H9 (cell line): Measurements from ENCODE around the gene FBXL15. TPM values are rescaled to one million over a fixed set of nuclear protein-coding genes. Genes with fewer than 3 reads are reported as not detected.

Experiments
- DNase-seq: peaks from one replicate; pipeline ENCODE4 v3.0.0-alpha.2; 2017
- H2AFZ ChIP-seq: one replicate; pipeline ENCODE4 v1.6.1; 2013; ENCODE audit warnings: mild to moderate bottlenecking, low read length, control low read depth, moderate library complexity
- H2AK5ac ChIP-seq: 2 replicates; pipeline ENCODE4 v1.6.1; 2013; ENCODE audit warnings: low read length, control low read depth, mixed read lengths; ENCODE audit not compliant: insufficient read length
- H2BK120ac ChIP-seq: one replicate; pipeline ENCODE4 v1.6.1; 2013; ENCODE audit warnings: low read depth, mild to moderate bottlenecking, low read length, control low read depth, inconsistent platforms; ENCODE audit not compliant: poor library complexity, severe bottlenecking
- H2BK12ac ChIP-seq: 2 replicates; pipeline ENCODE4 v1.6.1; 2013; ENCODE audit warnings: low read length, control low read depth, mixed read lengths, low read depth; ENCODE audit not compliant: insufficient read length
- H2BK15ac ChIP-seq: 2 replicates; pipeline ENCODE4 v1.6.1; 2013; ENCODE audit warnings: low read depth, low read length, control low read depth
- H2BK20ac ChIP-seq: one replicate; pipeline ENCODE4 v1.6.1; 2013; ENCODE audit warnings: low read depth, mild to moderate bottlenecking, low read length, control low read depth, inconsistent platforms; ENCODE audit not compliant: poor library complexity, severe bottlenecking
- H2BK5ac ChIP-seq: 2 replicates; pipeline ENCODE4 v1.6.1; 2013; ENCODE audit warnings: low read length, control low read depth, mixed read lengths; ENCODE audit not compliant: insufficient read length
- H3K14ac ChIP-seq: 2 replicates; pipeline ENCODE4 v1.6.1; 2013; ENCODE audit warnings: low read length, control low read depth; ENCODE audit not compliant: insufficient read depth
- H3K18ac ChIP-seq: 2 replicates; pipeline ENCODE4 v1.6.1; 2013; ENCODE audit warnings: low read depth, mild to moderate bottlenecking, mixed read lengths, low read length, control low read depth; ENCODE audit not compliant: insufficient read length
- H3K23ac ChIP-seq: 2 replicates; pipeline ENCODE4 v1.6.1; 2013; ENCODE audit warnings: low read length, control low read depth, mixed read lengths, low read depth; ENCODE audit not compliant: insufficient read length
- H3K23me2 ChIP-seq: 2 replicates; pipeline ENCODE4 v1.6.1; 2013; ENCODE audit warnings: low read depth, mild to moderate bottlenecking, mixed read lengths, low read length, control low read depth; ENCODE audit not compliant: insufficient read length, poor library complexity, severe bottlenecking
- H3K27ac ChIP-seq: 2 replicates; pipeline ENCODE4 v1.5.1; 2013; ENCODE audit warnings: low read length, control low read depth, mixed read lengths, low read depth; ENCODE audit not compliant: insufficient read length
- H3K27me3 ChIP-seq: 2 replicates; pipeline ENCODE4 v1.6.1; 2013; ENCODE audit warnings: low read length, control low read depth, inconsistent platforms; ENCODE audit not compliant: insufficient read depth
- H3K4ac ChIP-seq: 2 replicates; pipeline ENCODE4 v1.6.1; 2013; ENCODE audit warnings: low read depth, mild to moderate bottlenecking, control low read depth, inconsistent platforms, low read length, moderate library complexity
- H3K4me1 ChIP-seq: 2 replicates; pipeline ENCODE4 v1.6.1; 2013; ENCODE audit warnings: low read length, control low read depth, inconsistent platforms; ENCODE audit not compliant: insufficient read depth
- H3K4me2 ChIP-seq: 2 replicates; pipeline ENCODE4 v1.6.1; 2013; ENCODE audit warnings: low read length, control low read depth, mixed read lengths; ENCODE audit not compliant: insufficient read length, insufficient read depth
- H3K56ac ChIP-seq: 2 replicates; pipeline ENCODE4 v1.6.1; 2013; ENCODE audit warnings: low read depth, mild to moderate bottlenecking, mixed read lengths, low read length, control low read depth; ENCODE audit not compliant: insufficient read length
- H3K79me1 ChIP-seq: 2 replicates; pipeline ENCODE4 v1.6.1; 2013; ENCODE audit warnings: low read depth, mild to moderate bottlenecking, moderate library complexity, low read length, control low read depth, inconsistent platforms; ENCODE audit not compliant: insufficient read depth, poor library complexity, severe bottlenecking
- H3K79me2 ChIP-seq: 2 replicates; pipeline ENCODE4 v1.6.1; 2013; ENCODE audit warnings: low read length, control low read depth, inconsistent platforms; ENCODE audit not compliant: insufficient read depth
- H3K9ac ChIP-seq: 2 replicates; pipeline ENCODE4 v1.6.1; 2013; ENCODE audit warnings: low read length, control low read depth, mixed read lengths; ENCODE audit not compliant: insufficient read length; ENCODE audit errors: extremely low read depth
- H3K9me3 ChIP-seq: one replicate; pipeline ENCODE4 v1.6.1; 2013; ENCODE audit warnings: low read depth, low read length, inconsistent platforms; ENCODE audit not compliant: control insufficient read depth
- H3T11ph ChIP-seq: one replicate; pipeline ENCODE4 v1.6.1; 2013; ENCODE audit warnings: mild to moderate bottlenecking, low read length, control low read depth, inconsistent platforms
- H4K20me1 ChIP-seq: one replicate; pipeline ENCODE4 v1.6.1; 2013; ENCODE audit not compliant: control insufficient read depth, insufficient read length, insufficient read depth
- H4K5ac ChIP-seq: 2 replicates; pipeline ENCODE4 v1.6.1; 2013; ENCODE audit warnings: low read depth, mild to moderate bottlenecking, mixed read lengths, low read length, control low read depth; ENCODE audit not compliant: insufficient read length
- H4K8ac ChIP-seq: replicated peaks from 2 replicates; pipeline ENCODE4 v1.6.1; 2013; ENCODE audit warnings: low read length, control low read depth, mixed read lengths, low read depth; ENCODE audit not compliant: insufficient read length
- H4K91ac ChIP-seq: 2 replicates; pipeline ENCODE4 v1.6.1; 2013; ENCODE audit warnings: low read depth, mild to moderate bottlenecking, moderate library complexity, mixed read lengths, low read length, control low read depth; ENCODE audit not compliant: insufficient read length
- H3K27ac Mint-ChIP-seq, 3 experiments: 2 replicates in 2 of 3; 3 replicates in 1 of 3; pipeline ENCODE4 v1.8.0; 2020 to 2021; ENCODE audit warnings: mixed read lengths in 3 of 3, mild to moderate bottlenecking in 1 of 3, moderate library complexity in 1 of 3
- H3K27me3 Mint-ChIP-seq: 2 replicates; pipeline ENCODE4 v1.8.0; 2021; ENCODE audit warnings: low read depth, mild to moderate bottlenecking, moderate library complexity, mixed read lengths
- H3K36me3 Mint-ChIP-seq, 3 experiments: 2 replicates in 2 of 3; 3 replicates in 1 of 3; pipeline ENCODE4 v1.8.0; 2020 to 2021; ENCODE audit warnings: low read depth in 3 of 3, mixed read lengths in 3 of 3; ENCODE audit not compliant: insufficient read depth in 1 of 3
- H3K4me1 Mint-ChIP-seq, 2 experiments: 2 replicates each; pipeline ENCODE4 v1.8.0; 2020; ENCODE audit warnings: mixed read lengths in 2 of 2
- H3K4me3 Mint-ChIP-seq, 2 experiments: 2 replicates in 1 of 2; 3 replicates in 1 of 2; pipeline ENCODE4 v1.8.0; 2020 to 2021; ENCODE audit warnings: mild to moderate bottlenecking in 2 of 2, mixed read lengths in 2 of 2, moderate library complexity in 1 of 2
- H3K9me3 Mint-ChIP-seq, 2 experiments: 2 replicates in 1 of 2; 3 replicates in 1 of 2; pipeline ENCODE4 v1.8.0; 2020; ENCODE audit warnings: mild to moderate bottlenecking in 2 of 2, mixed read lengths in 2 of 2, moderate library complexity in 1 of 2
- CTCF ChIP-seq: fragments of 200-600 bp; sonication (generic); conservative IDR thresholded peaks from 3 replicates; pipeline ENCODE4 v1.8.0; 2021; ENCODE audit warnings: antibody characterized with exemption, mild to moderate bottlenecking
- WGBS: extraction: QIAGEN DNeasy Blood & Tissue Kit; methylation state at CpG from one replicate; pipeline ENCODE4 v1.1.7; 2013; ENCODE audit warnings: missing lambda C conversion rate, low lambda C conversion rate, mixed read lengths; ENCODE audit not compliant: insufficient read length; ENCODE audit errors: extremely low coverage; 5-methylcytosine and 5-hydroxymethylcytosine counted together
- total RNA-seq: library from RNA; stranded (reverse); gene quantifications from 2 replicates; pipeline ENCODE4 v1.2.1, GENCODE V29; 2021

FBXL15 gene
- total RNA-seq, 1 experiment from 2014 or later = 9.1 TPM

DNA sequence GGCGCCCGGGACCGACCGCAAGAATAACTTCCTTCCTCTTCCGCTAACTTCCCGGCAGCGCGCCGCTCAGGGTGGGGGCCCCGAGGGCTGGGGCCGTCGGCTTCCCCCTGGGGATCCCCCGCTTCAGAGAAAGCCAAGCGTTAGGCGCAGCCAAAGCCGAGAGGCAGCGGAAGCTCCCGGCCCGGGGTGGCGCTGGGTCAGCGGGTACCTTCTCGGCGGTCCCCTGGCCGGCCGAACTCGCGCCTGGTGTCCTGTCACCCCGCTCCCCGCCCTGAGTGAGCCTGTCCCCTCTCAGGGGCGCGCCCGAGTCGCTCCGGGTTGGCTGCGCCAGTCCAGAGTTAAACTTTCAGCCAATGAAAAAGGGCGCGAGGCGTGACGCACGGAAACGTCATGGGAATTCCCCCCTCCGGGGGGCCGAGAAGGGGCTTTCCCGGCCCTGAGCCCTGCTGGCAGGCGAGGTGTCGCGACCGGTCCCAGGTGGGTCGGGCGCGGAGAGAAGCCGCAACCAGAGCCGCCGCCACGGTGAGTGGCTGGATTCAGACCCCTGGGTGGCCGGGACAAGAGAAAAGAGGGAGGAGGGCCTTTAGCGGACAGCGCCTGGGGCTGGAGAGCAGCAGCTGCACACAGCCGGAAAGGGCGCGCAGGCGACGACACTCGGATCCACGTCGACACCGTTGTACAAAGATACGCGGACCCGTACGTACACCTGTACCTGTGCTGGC is 26.4 kb upstream of the FBXL15 start:
- H3K27me3 ChIP-seq = peaks cover 11% of the 10 kb centered on the region; the same call in 1 of the 2 replicates
- H2AK5ac ChIP-seq = no peak overlapping the region
- peaks cover 0 to 10% (median 9%) of the 10 kb centered on the region in 3 experiments; a peak in 5 of 7 replicates for H3K36me3 Mint-ChIP-seq
- peak; percentile 99 for TF ChIP-seq CTCF
- no peak overlapping the region for H3K56ac ChIP-seq
- H3K4me3 Mint-ChIP-seq = peak overlapping the region; percentile 73 to 79
- no peak overlapping the region for H4K5ac ChIP-seq
- no peak overlapping the region for H3T11ph ChIP-seq
- no peaks in the 10 kb centered on the region for H3K79me1 ChIP-seq
- H4K8ac ChIP-seq = no peak overlapping the region
- peaks cover 63% of the 10 kb centered on the region for H3K27me3 Mint-ChIP-seq
- H3K9ac ChIP-seq = no peak overlapping the region
- H3K4me1 Mint-ChIP-seq = peaks cover 32 to 45% of the 10 kb centered on the region in 2 experiments
- H3K23ac ChIP-seq = no peak overlapping the region
- H2BK120ac ChIP-seq = no peak overlapping the region
- H4K20me1 ChIP-seq = peaks cover 4% of the 10 kb centered on the region
- H2BK15ac ChIP-seq = no peak overlapping the region
- peak overlapping the region; percentile 69 for H3K4me2 ChIP-seq
- H3K9me3 Mint-ChIP-seq = no peaks in the 10 kb centered on the region
- no peak overlapping the region for H3K4ac ChIP-seq
- H3K27ac ChIP-seq = no peak overlapping the region
- H3K4me1 ChIP-seq = no peaks in the 10 kb centered on the region
- H3K79me2 ChIP-seq = no peaks in the 10 kb centered on the region
- no peak overlapping the region for H2BK5ac ChIP-seq
- H4K91ac ChIP-seq = no peak overlapping the region
- peak overlapping the region; percentile 77; the same call in 1 of the 2 replicates for H3K14ac ChIP-seq
- peak overlapping the region; percentile 8 for H3K18ac ChIP-seq
- peaks cover 17% of the 10 kb centered on the region for H3K23me2 ChIP-seq
- no peaks in the 10 kb centered on the region for H3K9me3 ChIP-seq
- no peak overlapping the region for H2BK20ac ChIP-seq
- WGBS = no CpG with 5 or more reads among the region's 71 CpGs
- H2BK12ac ChIP-seq = no peak overlapping the region
- H2AFZ ChIP-seq = no peak overlapping the region
- peak overlapping the region in 1 of 3 experiments; percentile 69; a peak in 1 of 7 replicates for H3K27ac Mint-ChIP-seq
- DNase-seq = peak; percentile 95
